Heart right ventricle (tissue), 16 donors: ENCODE measurements around the gene ZNF532. TPM values are rescaled to one million over a fixed set of nuclear protein-coding genes. Genes with fewer than 3 reads are reported as not detected.

Source experiments
- ATAC-seq, 8 donors: fragments of 200-7000 bp; cut with Tn5 transposase; one replicate each; pipeline ENCODE4 v1.9.1; 2020; ENCODE audit warnings: mild to moderate bottlenecking in 8 of 8, moderate library complexity in 8 of 8, moderate number of reproducible peaks in 1 of 8
- DNase-seq, 2 donors: peaks; one replicate each; pipeline ENCODE4 v3.0.0-alpha.2; 2020
- H3K27ac ChIP-seq, 10 donors: fragments of 200-600 bp; sonication (generic) in 2 of 10; one replicate each; pipeline versions ENCODE4 v1.5.0 to v1.8.0; 2020 to 2022; ENCODE audit warnings: mild to moderate bottlenecking in 3 of 10
- H3K27me3 ChIP-seq, 7 donors: fragments of 200-600 bp; one replicate each; pipeline ENCODE4 v1.8.0; 2021 to 2022; ENCODE audit warnings: mild to moderate bottlenecking in 2 of 7
- H3K36me3 ChIP-seq, 9 donors: fragments of 200-600 bp; sonication (generic) in 1 of 9; one replicate each; pipeline versions ENCODE4 v1.5.0 to v1.8.0; 2020 to 2022; ENCODE audit warnings: mild to moderate bottlenecking in 2 of 9
- H3K4me1 ChIP-seq, 9 donors: fragments of 200-600 bp; sonication (generic) in 1 of 9; one replicate each; pipeline versions ENCODE4 v1.5.0 to v1.8.0; 2020 to 2022; ENCODE audit warnings: mild to moderate bottlenecking in 4 of 9
- H3K4me3 ChIP-seq, 10 donors: fragments of 200-600 bp; sonication (generic) in 2 of 10; one replicate each; pipeline versions ENCODE4 v1.5.0 to v1.8.0; 2020 to 2022; ENCODE audit warnings: mild to moderate bottlenecking in 7 of 10, moderate library complexity in 2 of 10
- H3K9me3 ChIP-seq, 11 donors: fragments of 200-600 bp in 10 of 11; sonication (generic) in 2 of 11; one replicate each; pipeline versions ENCODE4 v1.5.0 to v1.8.0; 2013 to 2022; ENCODE audit warnings: mild to moderate bottlenecking in 2 of 11, control low read depth in 1 of 11, moderate library complexity in 1 of 11
- WGBS, 2 donors: extraction: QIAGEN DNeasy Blood & Tissue Kit; methylation state at CpG; one replicate each; pipeline ENCODE4 v1.1.7; 2013; ENCODE audit warnings: inconsistent platforms in 1 of 2; 5-methylcytosine and 5-hydroxymethylcytosine counted together
- intact Hi-C, 10 donors: fragments of 100-400 bp; cut with DNase I; formaldehyde crosslinking; loops; one replicate each; pipeline versions ENCODE4 v1.11.1 to v1.14.2; 2022
- polyA plus RNA-seq, 2 donors: library from polyadenylated mRNA; stranded (reverse); fragments of 200-250 nt; gene quantifications; one replicate each; pipeline ENCODE4 v1.2.3, GENCODE V29; 2013
- total RNA-seq, 10 donors: library from RNA; stranded (reverse); fragmentation: NEBNext Ultra II Directional in 3 of 10; extraction: Animal tissue kit (Norgen Biotek cat#: 25700) in 3 of 10; gene quantifications; one replicate each; pipeline versions ENCODE4 v1.2.1 to v1.2.4, GENCODE V29; 2021 to 2023
- TF ChIP-seq, protein P1 (sequence below), 9 donors: fragments of 200-600 bp; sonication (generic) in 2 of 9; IDR thresholded peaks; one replicate each; pipeline versions ENCODE4 v1.5.0 to v1.8.0; 2021 to 2022; ENCODE audit warnings: antibody characterized with exemption in 9 of 9, mild to moderate bottlenecking in 5 of 9, moderate library complexity in 1 of 9
- donor health status: Arrhythmogenic right ventricular cardiomyopathy.
- donor health status: ischemic (EF 13 %, LVEDD 7.1; RV severe dilation, severe dysfunction).
- donor health status: healthy with polysubstance abuse.
- donor health status: DM: no; HTN: yes; CAD: no.
- donor health status: DM: no; HTN: no; CAD: no.
- donor health status: ischemic (EF 25% LVEDD 6.9; RV normal size, moderate dysfunction).
- donor health status: ischemic (EF 25% LVEDD 5.7; RV mildly dilated, moderate dysfunction).
- donor health status: healthy.
- donor health status: DM: yes; HTN: yes; CAD: no.
- donor health status: Ischemic cardiomyopathy.
- donor health status: ischemic (EF 35%, LVEDD 5.7; RV mildly dilated, moderate dysfunction).
- donor health status: nonischemic (EF 11% LVEDD 7.7; RV severe dilation, severe dysfunction).
- donor health status: DM: yes; HTN: yes; CAD: no.
- donor health status: PGD.
- donor health status: ischemic (EF 29% LVEDD 5.4; RV normal size, mild dysfunction).
- donor health status: nonischemic (EF 23%, LVEDD 6.1; RV moderate dilation, normal function).

Gene ZNF532
- total and polyA plus RNA-seq, 12 donors = 13.8 to 71.4 (median 64.6) TPM

DNA sequence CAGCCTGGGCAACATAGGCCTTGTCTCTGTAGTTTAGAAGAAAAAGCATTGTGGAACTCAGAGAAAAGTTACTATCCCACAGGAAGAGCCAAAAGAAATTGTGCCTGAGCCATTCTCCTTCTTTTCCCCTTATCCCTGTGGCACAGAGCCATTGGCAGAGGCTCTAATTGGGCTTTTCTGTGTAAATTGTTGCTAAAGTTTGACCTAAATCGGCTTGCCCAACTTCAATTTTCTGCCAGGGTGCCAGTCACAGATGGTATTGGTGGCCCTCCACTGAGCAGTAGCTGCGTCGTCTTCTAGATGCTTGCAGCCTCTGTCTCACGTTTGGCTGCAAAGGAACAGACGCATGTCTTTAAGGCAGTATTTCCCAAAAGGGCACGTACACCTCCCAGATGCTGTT is 30.3 kb downstream of the ZNF532 start:
- DNase-seq (no peak), ATAC-seq (no peak)
- intact Hi-C loops = no loop called here
- Histone ChIP-seq H3K36me3 (peaks cover 0 to 34% (median 0%) of the 10 kb centered on the region in 9 donors), H3K9me3 (no peaks in the 10 kb centered on the region), H3K27ac (peak overlapping the region in 4 of 10 donors; percentile 39 to 72 (median 46)), H3K27me3 (no peaks in the 10 kb centered on the region), H3K4me3 (no peak overlapping the region), H3K4me1 (peaks cover 5 to 89% (median 59%) of the 10 kb centered on the region in 9 donors)
- TF ChIP-seq, protein P1, sequence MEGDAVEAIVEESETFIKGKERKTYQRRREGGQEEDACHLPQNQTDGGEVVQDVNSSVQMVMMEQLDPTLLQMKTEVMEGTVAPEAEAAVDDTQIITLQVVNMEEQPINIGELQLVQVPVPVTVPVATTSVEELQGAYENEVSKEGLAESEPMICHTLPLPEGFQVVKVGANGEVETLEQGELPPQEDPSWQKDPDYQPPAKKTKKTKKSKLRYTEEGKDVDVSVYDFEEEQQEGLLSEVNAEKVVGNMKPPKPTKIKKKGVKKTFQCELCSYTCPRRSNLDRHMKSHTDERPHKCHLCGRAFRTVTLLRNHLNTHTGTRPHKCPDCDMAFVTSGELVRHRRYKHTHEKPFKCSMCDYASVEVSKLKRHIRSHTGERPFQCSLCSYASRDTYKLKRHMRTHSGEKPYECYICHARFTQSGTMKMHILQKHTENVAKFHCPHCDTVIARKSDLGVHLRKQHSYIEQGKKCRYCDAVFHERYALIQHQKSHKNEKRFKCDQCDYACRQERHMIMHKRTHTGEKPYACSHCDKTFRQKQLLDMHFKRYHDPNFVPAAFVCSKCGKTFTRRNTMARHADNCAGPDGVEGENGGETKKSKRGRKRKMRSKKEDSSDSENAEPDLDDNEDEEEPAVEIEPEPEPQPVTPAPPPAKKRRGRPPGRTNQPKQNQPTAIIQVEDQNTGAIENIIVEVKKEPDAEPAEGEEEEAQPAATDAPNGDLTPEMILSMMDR (IDR thresholded peaks at IDR 0.05) = no peak
- 75 to 76% methylated on average over 6 of the region's 6 CpGs for WGBS, 2 donors

DNA sequence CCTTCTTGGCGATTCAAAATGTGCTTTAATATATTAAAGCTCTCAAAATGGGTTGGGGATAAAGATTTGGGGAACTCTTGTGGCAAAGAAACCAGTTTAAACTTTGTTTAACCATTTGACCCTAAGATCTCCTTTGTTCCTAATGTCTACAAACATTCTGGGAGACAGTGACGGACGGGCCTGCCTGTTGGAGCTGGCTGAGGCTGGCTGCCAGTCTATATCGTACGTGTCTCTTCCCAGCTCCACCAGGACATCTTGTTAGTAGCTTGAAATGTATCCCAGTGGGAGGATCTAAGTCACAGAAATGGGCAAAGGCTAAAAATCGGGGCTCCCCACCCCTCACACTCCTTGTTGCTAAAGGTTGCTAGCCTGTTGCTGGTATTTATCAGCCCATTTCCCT is 30.7 kb downstream of the ZNF532 start:
- no peak for DNase-seq
- Histone ChIP-seq H3K27me3 (no peaks in the 10 kb centered on the region), H3K4me3 (no peak overlapping the region), H3K36me3 (peaks cover 0 to 30% (median 0%) of the 10 kb centered on the region in 9 donors), H3K9me3 (no peaks in the 10 kb centered on the region), H3K27ac (peak overlapping the region in 6 of 10 donors; percentile 3 to 72 (median 42)), H3K4me1 (peaks cover 5 to 92% (median 64%) of the 10 kb centered on the region in 9 donors)
- intact Hi-C loops = no loop called here
- peak in 2 of 8 donors; percentile 30 to 51 for ATAC-seq
- TF ChIP-seq, protein P1 (IDR thresholded peaks at IDR 0.05) = no peak
- WGBS, 2 donors = 68 to 69% methylated on average over 6 of the region's 6 CpGs

DNA sequence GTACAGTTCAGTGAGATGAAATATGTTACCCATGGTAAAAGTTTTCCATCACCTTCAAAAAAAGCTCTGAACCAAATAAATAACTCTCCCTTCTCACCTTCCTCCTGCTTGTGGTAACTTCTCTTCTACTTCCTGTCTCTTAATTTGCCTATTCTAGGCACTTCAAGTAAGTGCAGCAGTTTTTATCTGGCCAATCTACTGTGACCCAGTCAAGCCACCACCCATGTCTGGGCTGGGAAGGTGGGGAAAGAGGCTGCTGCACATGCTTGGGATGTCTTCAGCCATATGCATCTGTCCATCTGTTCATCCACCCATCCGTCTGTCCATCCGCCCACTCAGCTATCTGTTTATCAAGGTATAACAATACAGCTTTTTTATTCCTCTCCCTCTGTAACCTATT is 31.6 kb downstream of the ZNF532 start:
- peak overlapping the region in 5 of 10 donors; percentile 27 to 72 (median 45) for H3K27ac ChIP-seq
- intact Hi-C loops = no loop called here
- TF ChIP-seq, protein P1 (IDR thresholded peaks at IDR 0.05) = no peak
- H3K27me3 ChIP-seq = no peaks in the 10 kb centered on the region
- 82 to 85% methylated on average over 2 of the region's 2 CpGs for WGBS, 2 donors
- H3K4me3 ChIP-seq = no peak overlapping the region
- H3K9me3 ChIP-seq = no peaks in the 10 kb centered on the region
- ATAC-seq (no peak), DNase-seq (no peak)
- peaks cover 5 to 92% (median 64%) of the 10 kb centered on the region in 9 donors for H3K4me1 ChIP-seq
- peaks cover 0 to 36% (median 0%) of the 10 kb centered on the region in 9 donors for H3K36me3 ChIP-seq

DNA sequence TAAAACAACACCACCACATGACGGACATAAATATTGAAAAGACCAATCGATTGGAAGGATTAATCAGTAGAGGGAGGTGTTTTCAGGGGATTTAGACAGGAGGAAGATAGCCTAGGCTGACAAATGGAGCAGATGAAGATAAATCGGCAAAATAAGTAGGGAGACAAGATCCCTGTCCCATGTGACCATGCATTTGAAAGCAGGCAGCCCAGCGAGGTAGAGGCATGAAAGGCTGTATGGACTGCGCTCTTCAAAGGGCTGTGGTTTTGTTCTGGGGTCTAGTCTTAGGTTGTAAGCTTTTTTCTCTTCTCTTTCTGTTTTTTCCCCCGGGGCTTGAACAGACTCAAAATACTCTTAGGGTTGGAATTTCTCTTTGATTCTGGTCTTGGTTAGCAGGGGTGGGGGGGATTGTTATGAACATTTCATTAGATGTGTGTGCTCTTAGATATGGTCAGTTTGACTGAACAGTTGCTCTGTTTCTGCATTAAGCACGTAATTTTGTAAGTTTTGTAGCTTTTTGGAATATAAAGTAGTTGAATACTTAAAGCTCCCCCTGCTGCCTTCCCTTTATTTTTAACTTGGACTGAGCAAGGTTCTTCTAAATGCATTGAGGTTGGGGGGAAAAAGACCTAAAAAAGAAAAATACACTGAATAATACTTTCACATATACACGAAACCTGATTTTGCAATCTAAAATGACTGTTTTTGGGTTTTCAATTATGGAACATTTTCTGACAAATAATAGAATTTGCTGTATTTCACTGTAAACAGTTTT is 32.2 kb downstream of the ZNF532 start:
- TF ChIP-seq, protein P1 (IDR thresholded peaks at IDR 0.05) = no peak
- intact Hi-C loops = no loop called here
- Histone ChIP-seq H3K27ac (peak overlapping the region in 5 of 10 donors; percentile 5 to 72 (median 45)), H3K4me3 (no peak overlapping the region), H3K4me1 (peaks cover 5 to 91% (median 57%) of the 10 kb centered on the region in 9 donors), H3K9me3 (no peaks in the 10 kb centered on the region), H3K36me3 (peaks cover 0 to 43% (median 0%) of the 10 kb centered on the region in 9 donors), H3K27me3 (no peaks in the 10 kb centered on the region)
- WGBS, 2 donors = 80 to 83% methylated on average over 8 of the region's 8 CpGs
- no peak for ATAC-seq
- DNase-seq = no peak
